A673 (cell line): ENCODE measurements around the gene ATAD3C. TPM values are rescaled to one million over a fixed set of nuclear protein-coding genes. Genes with fewer than 3 reads are reported as not detected.

ENCODE experiments used
- BruUV-seq: library from RNA; stranded (reverse); fragments of 400-500 nt; replicated peaks from 2 replicates; lab custom pipeline; 2021; lab: Mats Ljungman, UMichigan
- CTCF ChIA-PET: fragments of 300-600 bp; sonication (Branson Sonifier 250); formaldehyde crosslinking; loops from one replicate; lab custom pipeline; 2022; ENCODE audit warnings: antibody characterized with exemption; lab: Charles Lee
- POLR2A ChIA-PET: fragments of 300-600 bp; sonication (Branson Sonifier 250); formaldehyde crosslinking; loops from one replicate; lab custom pipeline; 2022; ENCODE audit warnings: antibody characterized with exemption; ENCODE audit not compliant: low non-redundant PET; lab: Charles Lee
- DNase-seq: peaks from one replicate; pipeline ENCODE4 v3.0.0-alpha.2; 2015; ENCODE audit warnings: low spot score
- H3K27ac ChIP-seq: fragments of 200-600 bp; sonication (generic); 2 replicates; pipeline ENCODE4 v1.5.1; 2016; ENCODE audit warnings: mixed run types, low read depth, mild to moderate bottlenecking, mixed read lengths, antibody characterized with exemption, low read length; ENCODE audit not compliant: poor library complexity, severe bottlenecking
- H3K27me3 ChIP-seq: fragments of 200-600 bp; sonication (generic); replicated peaks from 2 replicates; pipeline ENCODE4 v1.6.1; 2017; ENCODE audit warnings: mixed run types, low read depth, mild to moderate bottlenecking, mixed read lengths, antibody characterized with exemption, low read length; ENCODE audit not compliant: insufficient read depth, poor library complexity
- H3K36me3 ChIP-seq: fragments of 200-600 bp; sonication (generic); 2 replicates; pipeline ENCODE4 v1.6.1; 2016; ENCODE audit warnings: mixed run types, mild to moderate bottlenecking, mixed read lengths, antibody characterized with exemption, low read length; ENCODE audit not compliant: insufficient read depth, poor library complexity, severe bottlenecking
- H3K4me1 ChIP-seq: fragments of 200-600 bp; sonication (generic); 2 replicates; pipeline ENCODE4 v1.6.1; 2017; ENCODE audit warnings: mixed run types, mild to moderate bottlenecking, mixed read lengths, antibody characterized with exemption, low read length; ENCODE audit not compliant: insufficient read depth, poor library complexity, severe bottlenecking
- H3K4me3 ChIP-seq: fragments of 200-600 bp; sonication (generic); 2 replicates; pipeline ENCODE4 v1.5.1; 2016; ENCODE audit warnings: low read depth, mixed run types, mild to moderate bottlenecking, mixed read lengths, low read length; ENCODE audit not compliant: poor library complexity, severe bottlenecking
- H3K9me3 ChIP-seq: fragments of 200-600 bp; sonication (generic); 2 replicates; pipeline ENCODE4 v1.6.1; 2016; ENCODE audit warnings: mixed run types, low read depth, mild to moderate bottlenecking, mixed read lengths, antibody characterized with exemption, low read length; ENCODE audit not compliant: poor library complexity, severe bottlenecking
- CTCF ChIP-seq: fragments of 300-800, 200-600 bp; sonication (generic); conservative IDR thresholded peaks from 2 replicates; pipeline ENCODE4 v1.5.1; 2017; ENCODE audit warnings: low read depth, mild to moderate bottlenecking, antibody characterized with exemption, low read length, moderate library complexity, mixed read lengths
- EZH2 ChIP-seq: fragments of 200-600 bp; sonication (generic); IDR thresholded peaks from 2 replicates; pipeline ENCODE4 v1.6.1; 2017; ENCODE audit warnings: borderline replicate concordance, low read depth, mild to moderate bottlenecking, mixed read lengths, antibody characterized with exemption, low read length; ENCODE audit not compliant: poor library complexity, severe bottlenecking
- intact Hi-C: fragments of 100-400 bp; cut with micrococcal nuclease; formaldehyde crosslinking; loops from one replicate; pipeline ENCODE4 v1.10.0; 2022; ENCODE audit not compliant: unreplicated experiment
- total RNA-seq: library from RNA; stranded (reverse); gene quantifications from 2 replicates; pipeline ENCODE4 v1.2.3, GENCODE V29; 2021

Gene ATAD3C
- total RNA-seq, 1 experiment from 2014 or later, result 0.39 TPM

DNA sequence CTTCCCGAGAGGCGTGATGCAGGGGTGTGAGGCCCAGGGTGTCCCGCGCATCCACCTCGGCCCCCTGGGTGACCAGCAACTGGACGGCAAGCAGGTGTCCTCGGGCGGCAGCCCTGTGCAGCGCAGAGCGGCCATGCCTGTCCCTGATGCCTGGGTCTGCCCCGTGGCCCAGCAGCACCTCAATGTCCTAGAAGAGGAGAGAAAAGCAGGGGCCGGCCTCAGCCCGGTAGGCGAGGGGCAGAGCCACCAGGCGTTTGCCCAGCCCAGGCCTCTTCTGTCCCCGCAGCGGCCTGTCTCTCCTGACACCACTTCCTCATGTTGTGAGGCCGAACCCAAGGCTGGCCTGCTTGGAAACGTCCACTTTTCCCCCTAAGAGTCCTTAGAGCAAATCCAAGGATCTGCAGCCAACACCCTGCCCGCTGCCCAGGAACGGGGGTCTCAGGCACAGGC is 30.1 kb upstream of the ATAD3C start:
- no peak overlapping the region for H3K4me3 ChIP-seq
- no peaks in the 10 kb centered on the region for H3K27me3 ChIP-seq
- H3K27ac ChIP-seq, result no peak overlapping the region
- ChIA-PET POLR2A (no interaction called here), CTCF (no interaction called here)
- DNase-seq, result no peak
- no peaks in the 10 kb centered on the region for H3K9me3 ChIP-seq
- no TSS peak for BruUV-seq
- intact Hi-C loops, result loop anchor here (5.0 kb wide), 1 partner anchor 38 kb away; no protein-coding TSS in a partner anchor
- H3K36me3 ChIP-seq, result no peaks in the 10 kb centered on the region
- TF ChIP-seq CTCF (no peak), EZH2 (no peak)
- H3K4me1 ChIP-seq, result no peaks in the 10 kb centered on the region

DNA sequence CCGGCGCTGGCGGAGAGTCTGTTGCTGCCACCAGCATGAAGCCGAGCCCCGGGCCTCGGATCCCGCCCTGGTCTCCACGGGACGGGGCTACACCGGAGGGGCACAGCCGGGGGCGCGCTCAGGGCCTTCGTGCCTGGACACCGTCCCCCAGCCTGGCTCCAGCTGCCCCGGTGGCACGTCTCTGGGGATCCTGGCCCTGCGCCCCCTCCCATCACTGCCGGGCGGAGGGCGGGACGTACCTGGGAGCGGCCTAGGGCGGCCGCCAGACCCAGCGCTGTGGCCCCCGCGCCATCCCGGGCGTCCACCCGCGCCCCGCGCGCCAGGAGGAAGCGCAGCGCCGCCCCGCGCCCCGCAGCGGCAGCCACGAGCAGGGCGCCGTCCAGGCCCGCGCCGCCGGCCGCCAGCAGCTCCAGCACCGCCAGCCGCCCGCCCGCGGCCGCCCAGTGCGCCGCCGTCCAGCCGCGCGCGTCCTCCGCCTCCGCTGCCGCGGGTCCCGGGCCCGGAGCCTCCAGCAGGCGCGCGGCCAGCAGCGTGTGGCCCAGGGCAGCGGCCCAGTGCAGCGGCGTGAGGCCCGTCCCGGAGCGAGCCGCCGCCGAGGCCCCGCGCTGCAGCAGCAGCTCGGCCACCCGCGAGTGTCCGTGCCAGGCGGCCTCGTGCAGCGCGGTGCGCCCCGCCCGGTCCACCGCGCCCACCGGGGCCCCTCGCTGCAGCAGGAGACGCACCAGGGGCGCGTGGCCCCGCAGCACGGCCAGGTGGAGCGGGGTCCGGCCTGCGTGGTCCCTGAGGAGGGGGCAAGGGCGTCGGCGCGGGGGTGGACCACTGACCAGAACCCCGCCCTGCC is 29.5 kb upstream of the ATAD3C start:
- Histone ChIP-seq H3K36me3 (no peaks in the 10 kb centered on the region), H3K27me3 (no peaks in the 10 kb centered on the region), H3K9me3 (no peaks in the 10 kb centered on the region), H3K27ac (no peak overlapping the region), H3K4me1 (no peaks in the 10 kb centered on the region), H3K4me3 (no peak overlapping the region)
- no TSS peak for BruUV-seq
- TF ChIP-seq EZH2, result no peak
- no peak for TF ChIP-seq CTCF
- ChIA-PET CTCF (interaction anchor here (0.8 kb wide), 1 partner anchor 12 kb away, joined by 4 read pairs; no protein-coding TSS in a partner anchor), POLR2A (no interaction called here)
- intact Hi-C loops, result loop anchor here (5.0 kb wide), 1 partner anchor 37 kb away; no protein-coding TSS in a partner anchor
- no peak for DNase-seq

- intact Hi-C loops, result no loop called here
- ChIA-PET CTCF (interaction anchor here (0.7 to 0.8 kb wide), 2 partner anchors 13 to 48 kb away, joined by 4 to 9 read pairs; no protein-coding TSS in a partner anchor), POLR2A (no interaction called here)
- H3K27ac ChIP-seq, result no peak overlapping the region
- H3K4me3 ChIP-seq, result no peak overlapping the region
- no peaks in the 10 kb centered on the region for H3K36me3 ChIP-seq
- H3K27me3 ChIP-seq, result no peaks in the 10 kb centered on the region
- no peaks in the 10 kb centered on the region for H3K9me3 ChIP-seq
- DNase-seq, result no peak
- no TSS peak for BruUV-seq
- TF ChIP-seq CTCF (no peak), EZH2 (no peak)
- H3K4me1 ChIP-seq, result no peaks in the 10 kb centered on the region
These were observed 28.8 kb upstream of the ATAD3C start for GRCh38 chr1:1420654-1421141.
